Panc1 (cell line): ENCODE results near the gene BYSL.

Experiments used
- SIN3A ChIP-seq: IDR thresholded peaks from 2 replicates; pipeline ENCODE4 v1.6.1; 2012; ENCODE audit warnings: low read depth, mild to moderate bottlenecking, low read length, moderate library complexity, borderline replicate concordance; ENCODE audit not compliant: insufficient read depth
- TF ChIP-seq, protein P1 (sequence below), 2 experiments: IDR thresholded peaks; 2 replicates each; pipeline ENCODE4 v1.6.1; 2011 to 2012; ENCODE audit warnings: low read depth in 2 of 2, control low read depth in 1 of 2, low read length in 1 of 2, mild to moderate bottlenecking in 1 of 2, moderate library complexity in 1 of 2; ENCODE audit not compliant: insufficient read depth in 1 of 2
- TF ChIP-seq, protein P2 (sequence below): fragments of 450-650 bp; IDR thresholded peaks from 2 replicates; pipeline ENCODE4 v1.5.1; 2017; ENCODE audit warnings: mild to moderate bottlenecking

DNA sequence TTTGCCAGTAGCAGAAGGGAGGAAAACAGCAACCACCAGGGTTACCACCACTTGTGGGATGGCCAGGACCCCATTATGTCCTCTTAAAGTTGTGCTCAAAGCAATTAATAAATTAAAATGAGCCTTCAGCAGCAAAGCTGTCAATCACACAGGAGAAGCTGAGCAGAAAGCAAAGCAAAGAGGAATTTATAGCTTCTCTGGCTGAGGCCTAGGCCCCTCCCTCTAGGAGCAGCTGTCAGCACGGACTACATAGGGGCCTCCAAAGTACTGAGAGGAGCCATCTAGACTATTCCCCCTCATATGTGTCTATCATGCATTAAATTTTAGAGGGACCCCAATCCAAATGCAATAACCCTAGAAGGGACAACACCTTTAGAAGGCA, 13.9 kb downstream of the BYSL start:
- TF ChIP-seq, protein P1, sequence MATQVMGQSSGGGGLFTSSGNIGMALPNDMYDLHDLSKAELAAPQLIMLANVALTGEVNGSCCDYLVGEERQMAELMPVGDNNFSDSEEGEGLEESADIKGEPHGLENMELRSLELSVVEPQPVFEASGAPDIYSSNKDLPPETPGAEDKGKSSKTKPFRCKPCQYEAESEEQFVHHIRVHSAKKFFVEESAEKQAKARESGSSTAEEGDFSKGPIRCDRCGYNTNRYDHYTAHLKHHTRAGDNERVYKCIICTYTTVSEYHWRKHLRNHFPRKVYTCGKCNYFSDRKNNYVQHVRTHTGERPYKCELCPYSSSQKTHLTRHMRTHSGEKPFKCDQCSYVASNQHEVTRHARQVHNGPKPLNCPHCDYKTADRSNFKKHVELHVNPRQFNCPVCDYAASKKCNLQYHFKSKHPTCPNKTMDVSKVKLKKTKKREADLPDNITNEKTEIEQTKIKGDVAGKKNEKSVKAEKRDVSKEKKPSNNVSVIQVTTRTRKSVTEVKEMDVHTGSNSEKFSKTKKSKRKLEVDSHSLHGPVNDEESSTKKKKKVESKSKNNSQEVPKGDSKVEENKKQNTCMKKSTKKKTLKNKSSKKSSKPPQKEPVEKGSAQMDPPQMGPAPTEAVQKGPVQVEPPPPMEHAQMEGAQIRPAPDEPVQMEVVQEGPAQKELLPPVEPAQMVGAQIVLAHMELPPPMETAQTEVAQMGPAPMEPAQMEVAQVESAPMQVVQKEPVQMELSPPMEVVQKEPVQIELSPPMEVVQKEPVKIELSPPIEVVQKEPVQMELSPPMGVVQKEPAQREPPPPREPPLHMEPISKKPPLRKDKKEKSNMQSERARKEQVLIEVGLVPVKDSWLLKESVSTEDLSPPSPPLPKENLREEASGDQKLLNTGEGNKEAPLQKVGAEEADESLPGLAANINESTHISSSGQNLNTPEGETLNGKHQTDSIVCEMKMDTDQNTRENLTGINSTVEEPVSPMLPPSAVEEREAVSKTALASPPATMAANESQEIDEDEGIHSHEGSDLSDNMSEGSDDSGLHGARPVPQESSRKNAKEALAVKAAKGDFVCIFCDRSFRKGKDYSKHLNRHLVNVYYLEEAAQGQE (IDR thresholded peaks at IDR 0.05; ENCODE audit: insufficient read depth in 1 of 2, low read depth in 2 of 2, low read length in 1 of 2): no peak
- TF ChIP-seq, protein P2, sequence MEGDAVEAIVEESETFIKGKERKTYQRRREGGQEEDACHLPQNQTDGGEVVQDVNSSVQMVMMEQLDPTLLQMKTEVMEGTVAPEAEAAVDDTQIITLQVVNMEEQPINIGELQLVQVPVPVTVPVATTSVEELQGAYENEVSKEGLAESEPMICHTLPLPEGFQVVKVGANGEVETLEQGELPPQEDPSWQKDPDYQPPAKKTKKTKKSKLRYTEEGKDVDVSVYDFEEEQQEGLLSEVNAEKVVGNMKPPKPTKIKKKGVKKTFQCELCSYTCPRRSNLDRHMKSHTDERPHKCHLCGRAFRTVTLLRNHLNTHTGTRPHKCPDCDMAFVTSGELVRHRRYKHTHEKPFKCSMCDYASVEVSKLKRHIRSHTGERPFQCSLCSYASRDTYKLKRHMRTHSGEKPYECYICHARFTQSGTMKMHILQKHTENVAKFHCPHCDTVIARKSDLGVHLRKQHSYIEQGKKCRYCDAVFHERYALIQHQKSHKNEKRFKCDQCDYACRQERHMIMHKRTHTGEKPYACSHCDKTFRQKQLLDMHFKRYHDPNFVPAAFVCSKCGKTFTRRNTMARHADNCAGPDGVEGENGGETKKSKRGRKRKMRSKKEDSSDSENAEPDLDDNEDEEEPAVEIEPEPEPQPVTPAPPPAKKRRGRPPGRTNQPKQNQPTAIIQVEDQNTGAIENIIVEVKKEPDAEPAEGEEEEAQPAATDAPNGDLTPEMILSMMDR: no peak
- TF ChIP-seq SIN3A: no peak
